Measurements from ENCODE around the gene RAB26. TPM values are rescaled to one million over a fixed set of nuclear protein-coding genes. Genes with fewer than 3 reads are reported as not detected.
"Not testable (repeated sequence)": the region's sequence is repeated elsewhere in the genome, so short reads cannot be mapped to it uniquely, and the experiment has no call there.

RAB26 gene
- total and polyA plus RNA-seq, 2 of the 13 experiments (the other 11 are each of a cell fraction or from before 2014, with no cell fraction given): 0.86 to 3.6 TPM

GRCh38 chr16:2122429-2122828, 26.0 kb upstream of the RAB26 start:
- H3K4me3 ChIP-seq (replicated peaks in 1 of 3; ENCODE audit: insufficient read depth in 1 of 3, low read depth in 2 of 3, low read length in 3 of 3): no peak overlapping the region
- FAIRE-seq: no peak
- no peak overlapping the region for H3K9ac ChIP-seq (ENCODE audit: insufficient read depth, low read depth, low read length)
- H3K9me3 ChIP-seq (ENCODE audit: low read length): no peaks in the 10 kb centered on the region
- DNase-seq (ENCODE audit: low spot score): no peak
- H4K20me1 ChIP-seq (ENCODE audit: insufficient read depth, low read length): no peaks in the 10 kb centered on the region
- intact Hi-C loops (cut with micrococcal nuclease; ENCODE audit: unreplicated experiment) (no loop called here), in situ Hi-C loops (cut with HindIII; ENCODE audit: extremely low pct_ligation_motif_present, low pct_unique_long_range_greater_than_20kb) (no loop called here)
- H3K4me2 ChIP-seq (ENCODE audit: low read depth, low read length): no peak overlapping the region
- no peaks in the 10 kb centered on the region for H3K36me3 ChIP-seq (replicated peaks in 1 of 2; ENCODE audit: control insufficient read depth in 1 of 2, insufficient read depth in 2 of 2, low read length in 2 of 2)
- no peak for ATAC-seq
- H3K4me1 ChIP-seq (ENCODE audit: insufficient read depth, low read length): 0 out of 2 replicates have a peak, but pooled peaks cover 4% of the 10 kb centered on the region
- H3K79me2 ChIP-seq (ENCODE audit: insufficient read depth, low read length): peaks cover 14% of the 10 kb centered on the region
- no peak overlapping the region for H2AFZ ChIP-seq (ENCODE audit: low read length)
- ChIA-PET POLR2A (no interaction called here), CTCF (ENCODE audit: low intra/inter-chr PET ratio, low total read pairs) (no interaction called here)
- no peak overlapping the region for H3K27ac ChIP-seq (ENCODE audit: extremely low read length, insufficient read depth, low read length)
- no peaks in the 10 kb centered on the region for H3K27me3 ChIP-seq (ENCODE audit: control insufficient read depth in 1 of 2, insufficient read depth in 2 of 2, low read length in 2 of 2)
- 97% methylated on average over 14 of the region's 17 CpGs for WGBS (ENCODE audit: low lambda C conversion rate)
- TF ChIP-seq ZNF720 (CRISPR knock-in tag; IDR thresholded peaks at IDR 0.05): no peak
- TF ChIP-seq KAT7 (CRISPR knock-in tag; IDR thresholded peaks at IDR 0.05; ENCODE audit: borderline replicate concordance): no peak
- no peak for TF ChIP-seq ZNF33B (CRISPR knock-in tag; IDR thresholded peaks at IDR 0.05)
- no TSS peak for BruUV-seq (replicated peaks)

DNA sequence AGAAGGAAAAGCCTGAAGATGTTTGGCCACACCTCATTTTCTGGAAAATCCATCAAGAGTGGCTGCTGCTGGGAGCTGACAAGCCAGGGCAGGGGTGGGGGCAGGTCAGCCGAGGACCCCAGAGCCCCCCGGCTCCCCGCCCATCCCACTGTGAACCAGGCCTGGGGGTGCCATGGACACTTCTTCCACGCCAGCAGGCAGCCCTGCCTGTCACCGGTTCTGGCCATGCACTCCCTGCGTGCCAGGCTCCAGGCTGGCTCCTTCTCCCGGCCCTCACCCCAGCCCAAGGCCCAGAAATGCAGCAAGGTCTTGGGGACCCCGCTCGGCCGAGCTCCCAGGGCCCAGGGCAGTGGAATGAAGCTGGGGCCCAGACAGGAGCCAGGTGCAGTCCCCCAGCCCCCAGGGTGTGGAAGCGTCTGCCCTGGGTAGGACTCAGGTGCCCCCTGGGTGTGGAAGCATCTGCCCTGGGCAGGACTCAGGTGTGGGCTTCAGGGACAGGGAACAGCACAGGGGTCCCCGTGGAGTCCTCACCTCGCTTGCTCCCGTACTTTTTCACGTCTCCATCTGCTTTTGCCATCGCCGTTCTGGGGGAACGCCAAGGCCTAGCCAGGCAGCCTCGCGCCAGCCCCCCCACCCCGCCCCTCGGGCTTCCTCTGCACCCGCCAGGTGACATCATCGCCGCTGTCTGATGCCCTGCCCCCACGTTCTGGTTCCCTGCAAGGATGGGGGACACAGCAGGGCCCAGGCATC, 25.3 kb upstream of the RAB26 start:
- FAIRE-seq; H3K4me2 ChIP-seq (ENCODE audit: low read depth, low read length); H3K27ac ChIP-seq (ENCODE audit: extremely low read length, insufficient read depth, low read length); BruUV-seq (replicated peaks); H3K27me3 ChIP-seq (ENCODE audit: control insufficient read depth in 1 of 2, insufficient read depth in 2 of 2, low read length in 2 of 2); H3K9ac ChIP-seq (ENCODE audit: insufficient read depth, low read depth, low read length); H3K4me1 ChIP-seq (ENCODE audit: insufficient read depth, low read length); POLR2A ChIA-PET; H4K20me1 ChIP-seq (ENCODE audit: insufficient read depth, low read length); CTCF ChIA-PET (ENCODE audit: low intra/inter-chr PET ratio, low total read pairs); H3K36me3 ChIP-seq (replicated peaks in 1 of 2; ENCODE audit: control insufficient read depth in 1 of 2, insufficient read depth in 2 of 2, low read length in 2 of 2); in situ Hi-C loops (cut with HindIII; ENCODE audit: extremely low pct_ligation_motif_present, low pct_unique_long_range_greater_than_20kb); intact Hi-C loops (cut with micrococcal nuclease; ENCODE audit: unreplicated experiment); H2AFZ ChIP-seq (ENCODE audit: low read length); H3K9me3 ChIP-seq (ENCODE audit: low read length); ATAC-seq; DNase-seq (ENCODE audit: low spot score); H3K4me3 ChIP-seq (replicated peaks in 1 of 3; ENCODE audit: insufficient read depth in 1 of 3, low read depth in 2 of 3, low read length in 3 of 3): not testable (repeated sequence)
- peaks cover 14% of the 10 kb centered on the region for H3K79me2 ChIP-seq (ENCODE audit: insufficient read depth, low read length)
- WGBS (ENCODE audit: low lambda C conversion rate): 99% methylated on average over 14 of the region's 26 CpGs

- FAIRE-seq; BruUV-seq (replicated peaks); H2AFZ ChIP-seq (ENCODE audit: low read length); intact Hi-C loops (cut with micrococcal nuclease; ENCODE audit: unreplicated experiment); in situ Hi-C loops (cut with HindIII; ENCODE audit: extremely low pct_ligation_motif_present, low pct_unique_long_range_greater_than_20kb); H3K4me2 ChIP-seq (ENCODE audit: low read depth, low read length); DNase-seq (ENCODE audit: low spot score); H3K36me3 ChIP-seq (replicated peaks in 1 of 2; ENCODE audit: control insufficient read depth in 1 of 2, insufficient read depth in 2 of 2, low read length in 2 of 2); H3K27ac ChIP-seq (ENCODE audit: extremely low read length, insufficient read depth, low read length); H3K9ac ChIP-seq (ENCODE audit: insufficient read depth, low read depth, low read length); H4K20me1 ChIP-seq (ENCODE audit: insufficient read depth, low read length); CTCF ChIA-PET (ENCODE audit: low intra/inter-chr PET ratio, low total read pairs); H3K9me3 ChIP-seq (ENCODE audit: low read length); H3K4me3 ChIP-seq (replicated peaks in 1 of 3; ENCODE audit: insufficient read depth in 1 of 3, low read depth in 2 of 3, low read length in 3 of 3); POLR2A ChIA-PET; ATAC-seq; H3K27me3 ChIP-seq (ENCODE audit: control insufficient read depth in 1 of 2, insufficient read depth in 2 of 2, low read length in 2 of 2); H3K4me1 ChIP-seq (ENCODE audit: insufficient read depth, low read length): not testable (repeated sequence)
- peaks cover 14% of the 10 kb centered on the region for H3K79me2 ChIP-seq (ENCODE audit: insufficient read depth, low read length)
- WGBS (ENCODE audit: low lambda C conversion rate): no CpG with 5 or more reads among the region's 27 CpGs
Observed at GRCh38 chr16:2123706-2124376, 24.6 kb upstream of the RAB26 start.

- H3K27ac ChIP-seq (ENCODE audit: extremely low read length, insufficient read depth, low read length); H3K27me3 ChIP-seq (ENCODE audit: control insufficient read depth in 1 of 2, insufficient read depth in 2 of 2, low read length in 2 of 2); H3K36me3 ChIP-seq (replicated peaks in 1 of 2; ENCODE audit: control insufficient read depth in 1 of 2, insufficient read depth in 2 of 2, low read length in 2 of 2); in situ Hi-C loops (cut with HindIII; ENCODE audit: extremely low pct_ligation_motif_present, low pct_unique_long_range_greater_than_20kb); H3K4me2 ChIP-seq (ENCODE audit: low read depth, low read length); BruUV-seq (replicated peaks); ATAC-seq; FAIRE-seq; DNase-seq (ENCODE audit: low spot score); H3K9ac ChIP-seq (ENCODE audit: insufficient read depth, low read depth, low read length); H4K20me1 ChIP-seq (ENCODE audit: insufficient read depth, low read length); intact Hi-C loops (cut with micrococcal nuclease; ENCODE audit: unreplicated experiment); H3K9me3 ChIP-seq (ENCODE audit: low read length); POLR2A ChIA-PET; H3K4me3 ChIP-seq (replicated peaks in 1 of 3; ENCODE audit: insufficient read depth in 1 of 3, low read depth in 2 of 3, low read length in 3 of 3); CTCF ChIA-PET (ENCODE audit: low intra/inter-chr PET ratio, low total read pairs); H2AFZ ChIP-seq (ENCODE audit: low read length); H3K4me1 ChIP-seq (ENCODE audit: insufficient read depth, low read length): not testable (repeated sequence)
- peaks cover 14% of the 10 kb centered on the region for H3K79me2 ChIP-seq (ENCODE audit: insufficient read depth, low read length)
- WGBS (ENCODE audit: low lambda C conversion rate): 100% methylated on average over 4 of the region's 11 CpGs
Observed at GRCh38 chr16:2124377-2124693, 24.1 kb upstream of the RAB26 start.
